ENCODE measurements around the gene MBD4. TPM values are rescaled to one million over a fixed set of nuclear protein-coding genes. Genes with fewer than 3 reads are reported as not detected.
A peak's percentile ranks its signal among the peaks of the same experiment; 100 is the strongest.
"Not testable (repeated sequence)": the region's sequence is repeated elsewhere in the genome, so short reads cannot be mapped to it uniquely, and the experiment has no call there.

The MBD4 gene
- total RNA-seq, 4 donors from 2014 or later = 15.0 to 34.4 (median 30.4) TPM

GRCh38 chr3:129481766-129482332 is 42.1 kb upstream of the MBD4 start:
- in situ Hi-C loops (cut with MboI; ENCODE audit: low pct_ligation_motif_present in 1 of 4, low pct_unique_long_range_greater_than_20kb in 1 of 4, low sequenced_read_pairs in 3 of 4) (loop anchor here (25.0 kb wide), 3 partner anchors 155 to 455 kb away; no protein-coding TSS in a partner anchor), intact Hi-C loops (cut with DNase I; ENCODE audit: low total_unique reads) (no loop called here)
- TF ChIP-seq POLR2A (IDR thresholded peaks at IDR 0.05) (no peak), EP300 (IDR thresholded peaks at IDR 0.05; ENCODE audit: low read depth) (no peak), POLR2AphosphoS5 (IDR thresholded peaks at IDR 0.05) (no peak), CTCF (IDR thresholded peaks at IDR 0.05) (no peak)
- 84% methylated on average over 12 of the region's 12 CpGs; no CpG with 5 or more reads in 1 of the 2 donors for WGBS, 2 donors (ENCODE audit: low coverage in 1 of 2)
- H3K9me3 ChIP-seq = no peaks in the 10 kb centered on the region
- H3K4me1 ChIP-seq = peaks cover 0 to 12% (median 0%) of the 10 kb centered on the region in 4 donors
- peaks cover 0 to 12% (median 0%) of the 10 kb centered on the region in 4 donors for H3K36me3 ChIP-seq
- peak overlapping the region in 1 of 4 donors; percentile 41 for H3K27ac ChIP-seq
- H3K4me3 ChIP-seq = no peak overlapping the region
- no peak for DNase-seq
- H3K27me3 ChIP-seq = no peaks in the 10 kb centered on the region

DNA sequence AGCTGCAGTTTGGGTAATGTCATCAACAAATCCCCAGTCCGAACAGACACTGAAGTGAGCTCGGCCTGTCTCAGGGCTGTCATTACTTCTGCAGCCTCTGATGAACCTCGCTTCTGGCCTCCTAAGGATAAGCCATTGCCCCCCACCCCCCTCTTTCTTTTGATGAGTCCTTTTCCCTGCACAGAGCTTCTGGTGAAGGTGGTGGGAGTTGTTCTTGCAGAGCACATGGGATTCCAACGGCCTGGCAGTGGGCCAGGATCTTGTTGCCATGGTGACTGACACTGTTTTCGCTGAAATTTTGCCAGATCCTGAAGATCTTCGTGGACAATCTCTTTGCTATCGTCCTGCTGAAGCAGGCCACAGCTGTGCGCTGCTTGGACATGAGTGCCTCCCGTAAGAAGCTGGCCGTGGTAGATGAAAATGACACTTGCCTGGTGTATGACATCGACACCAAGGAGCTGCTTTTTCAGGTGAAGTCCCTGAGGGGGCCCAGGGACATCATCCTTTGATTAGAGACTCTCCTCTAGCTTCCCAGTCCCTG is 41.5 kb upstream of the MBD4 start:
- H3K27me3 ChIP-seq; H3K9me3 ChIP-seq; intact Hi-C loops (cut with DNase I; ENCODE audit: low total_unique reads); H3K4me3 ChIP-seq; DNase-seq; H3K4me1 ChIP-seq: not testable (repeated sequence)
- in situ Hi-C loops (cut with MboI; ENCODE audit: low pct_ligation_motif_present in 1 of 4, low pct_unique_long_range_greater_than_20kb in 1 of 4, low sequenced_read_pairs in 3 of 4) = loop anchor here (25.0 kb wide), 3 partner anchors 156 to 456 kb away; no protein-coding TSS in a partner anchor
- 44% methylated on average over 6 of the region's 11 CpGs; no CpG with 5 or more reads in 1 of the 2 donors for WGBS, 2 donors (ENCODE audit: low coverage in 1 of 2)
- Histone ChIP-seq H3K36me3 (peaks cover 0 to 12% (median 0%) of the 10 kb centered on the region in 4 donors), H3K27ac (peak overlapping the region in 1 of 4 donors; percentile 41)

DNA sequence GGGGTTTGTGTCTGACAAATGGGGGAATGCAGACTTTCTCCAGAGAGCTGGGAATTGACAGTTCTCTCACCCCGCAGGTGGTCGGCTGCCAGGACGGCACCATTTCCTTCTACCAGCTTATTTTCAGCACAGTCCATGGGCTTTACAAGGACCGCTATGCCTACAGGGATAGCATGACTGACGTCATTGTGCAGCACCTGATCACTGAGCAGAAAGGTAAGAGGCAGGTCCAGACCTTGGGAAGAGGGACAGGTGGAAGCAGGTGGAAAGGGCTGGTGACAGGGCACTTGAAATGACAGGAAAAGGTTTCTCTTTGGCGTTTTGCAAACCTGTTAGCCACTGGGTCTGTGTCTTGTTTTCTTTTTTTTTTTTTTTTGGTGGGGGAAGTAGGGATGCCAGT is 36.8 kb upstream of the MBD4 start:
- H3K27me3 ChIP-seq = no peaks in the 10 kb centered on the region
- H3K9me3 ChIP-seq = no peaks in the 10 kb centered on the region
- no peak overlapping the region for H3K4me3 ChIP-seq
- WGBS, 2 donors (ENCODE audit: low coverage in 1 of 2) = 88 to 97% methylated on average over 3 to 6 of the region's 6 CpGs
- no peak for TF ChIP-seq EP300 (IDR thresholded peaks at IDR 0.05; ENCODE audit: low read depth)
- no peak for TF ChIP-seq POLR2A (IDR thresholded peaks at IDR 0.05)
- TF ChIP-seq POLR2AphosphoS5 (IDR thresholded peaks at IDR 0.05) = no peak
- intact Hi-C loops (cut with DNase I; ENCODE audit: low total_unique reads) = no loop called here
- in situ Hi-C loops (cut with MboI; ENCODE audit: low pct_ligation_motif_present in 1 of 4, low pct_unique_long_range_greater_than_20kb in 1 of 4, low sequenced_read_pairs in 3 of 4) = loop anchor here (25.0 kb wide), 3 partner anchors 161 to 461 kb away; no protein-coding TSS in a partner anchor
- no peak for DNase-seq
- H3K4me1 ChIP-seq = peaks cover 0 to 5% (median 0%) of the 10 kb centered on the region in 4 donors
- no peak overlapping the region for H3K27ac ChIP-seq
- peaks cover 0 to 12% (median 0%) of the 10 kb centered on the region in 4 donors for H3K36me3 ChIP-seq

DNA sequence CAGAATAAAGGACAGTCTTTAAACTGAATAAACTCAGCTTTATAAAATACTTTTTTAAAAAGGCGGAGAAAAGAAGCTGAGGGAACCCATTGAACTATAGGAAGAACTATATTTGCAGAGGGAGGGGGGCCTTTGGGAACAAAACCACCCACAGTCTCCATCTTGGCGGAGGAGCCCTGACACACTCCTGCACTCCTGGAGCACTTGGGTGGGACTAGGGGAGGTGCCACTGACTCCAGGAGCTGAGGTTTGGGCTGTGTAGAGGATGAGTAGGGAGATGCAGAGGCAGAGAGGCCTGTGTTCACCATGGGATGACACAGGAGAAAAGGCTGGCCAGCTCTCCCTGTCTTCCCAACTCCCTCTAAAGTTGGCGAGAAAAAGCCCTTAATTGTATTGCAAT is 36.1 kb upstream of the MBD4 start:
- in situ Hi-C loops (cut with MboI; ENCODE audit: low pct_ligation_motif_present in 1 of 4, low pct_unique_long_range_greater_than_20kb in 1 of 4, low sequenced_read_pairs in 3 of 4) (loop anchor here (25.0 kb wide), 3 partner anchors 161 to 461 kb away; no protein-coding TSS in a partner anchor), intact Hi-C loops (cut with DNase I; ENCODE audit: low total_unique reads) (no loop called here)
- H3K4me1 ChIP-seq = peaks cover 0 to 3% (median 0%) of the 10 kb centered on the region in 4 donors
- no peaks in the 10 kb centered on the region for H3K27me3 ChIP-seq
- no peak for DNase-seq
- no peak for TF ChIP-seq POLR2A (IDR thresholded peaks at IDR 0.05)
- TF ChIP-seq POLR2AphosphoS5 (IDR thresholded peaks at IDR 0.05) = no peak
- TF ChIP-seq CTCF (IDR thresholded peaks at IDR 0.05) = no peak
- TF ChIP-seq EP300 (IDR thresholded peaks at IDR 0.05; ENCODE audit: low read depth) = no peak
- no peak overlapping the region for H3K4me3 ChIP-seq
- no peaks in the 10 kb centered on the region for H3K9me3 ChIP-seq
- WGBS, 2 donors (ENCODE audit: low coverage in 1 of 2) = 94 to 97% methylated on average over 2 to 3 of the region's 3 CpGs
- H3K27ac ChIP-seq = no peak overlapping the region
- peaks cover 0 to 12% (median 0%) of the 10 kb centered on the region in 4 donors for H3K36me3 ChIP-seq
